HK-2 (cell line): ENCODE data around the gene SLC25A1.
A peak's percentile ranks its signal among the peaks of the same experiment; 100 is the strongest.

ENCODE experiments used
- DNase-seq: peaks from one replicate; pipeline ENCODE4 v3.0.0-alpha.2; 2018; ENCODE audit not compliant: unreplicated experiment

SLC25A1 gene

GRCh38 chr22:19178657-19179496, at the start of gene SLC25A1:
Gene SLC25A1 (minus strand): TSS chr22:19178736. CDS start chr22:19178673, 63 bp downstream.
- peak; percentile 83 for DNase-seq

GRCh38 chr22:19228179-19228578, 49.6 kb upstream of the SLC25A1 start:
- DNase-seq = no peak

GRCh38 chr22:19226428-19226827, 47.9 kb upstream of the SLC25A1 start:
- DNase-seq = no peak

GRCh38 chr22:19225560-19225959, 47.0 kb upstream of the SLC25A1 start:
- DNase-seq = no peak

- DNase-seq = no peak
Observed at GRCh38 chr22:19224985-19225384, 46.4 kb upstream of the SLC25A1 start.

- DNase-seq = no peak
Observed at GRCh38 chr22:19224557-19224956, 46.0 kb upstream of the SLC25A1 start.

GRCh38 chr22:19223617-19224016, 45.1 kb upstream of the SLC25A1 start:
- DNase-seq = no peak

GRCh38 chr22:19223110-19223509, 44.6 kb upstream of the SLC25A1 start:
- DNase-seq = no peak

- no peak for DNase-seq
Observed at GRCh38 chr22:19222242-19223005, 43.9 kb upstream of the SLC25A1 start.

GRCh38 chr22:19220867-19221266, 42.3 kb upstream of the SLC25A1 start:
- no peak for DNase-seq

- no peak for DNase-seq
Observed at GRCh38 chr22:19218541-19219233, 40.2 kb upstream of the SLC25A1 start.

GRCh38 chr22:19216579-19216978, 38.0 kb upstream of the SLC25A1 start:
- no peak for DNase-seq

- no peak for DNase-seq
Observed at GRCh38 chr22:19215360-19215759, 36.8 kb upstream of the SLC25A1 start.

GRCh38 chr22:19214078-19214473, 35.5 kb upstream of the SLC25A1 start:
- no peak for DNase-seq

GRCh38 chr22:19213442-19214077, 35.0 kb upstream of the SLC25A1 start:
- no peak for DNase-seq

- DNase-seq = no peak
Observed at GRCh38 chr22:19213001-19213400, 34.5 kb upstream of the SLC25A1 start.

- no peak for DNase-seq
Observed at GRCh38 chr22:19212302-19212870, 33.9 kb upstream of the SLC25A1 start.

- no peak for DNase-seq
Observed at GRCh38 chr22:19210188-19210587, 31.7 kb upstream of the SLC25A1 start.

GRCh38 chr22:19208287-19208847, 29.8 kb upstream of the SLC25A1 start:
- no peak for DNase-seq

GRCh38 chr22:19207884-19208283, 29.3 kb upstream of the SLC25A1 start:
- no peak for DNase-seq

- DNase-seq = no peak
Observed at GRCh38 chr22:19207401-19207808, 28.9 kb upstream of the SLC25A1 start.
